Fibroblast of lung (primary cell): ENCODE results near the gene NCOA7. TPM values are rescaled to one million over a fixed set of nuclear protein-coding genes. Genes with fewer than 3 reads are reported as not detected.

Experiments used
- DNase-seq, 2 donors: peaks; one replicate each; pipeline versions ENCODE4 v3.0.0 to v3.0.0-alpha.2; 2010; ENCODE audit warnings: low read depth in 2 of 2
- H2AFZ ChIP-seq: 2 replicates; pipeline ENCODE4 v1.5.1; 2012; ENCODE audit warnings: low read length, control low read depth, inconsistent platforms
- H3K27ac ChIP-seq: 2 replicates; pipeline ENCODE4 v1.5.1; 2011; ENCODE audit warnings: low read length, control low read depth; ENCODE audit not compliant: insufficient read depth
- H3K27me3 ChIP-seq: 2 replicates; pipeline ENCODE4 v1.5.1; 2011; ENCODE audit warnings: mild to moderate bottlenecking, low read length; ENCODE audit not compliant: control insufficient read depth, insufficient read depth
- H3K36me3 ChIP-seq: 2 replicates; pipeline ENCODE4 v1.5.1; 2011; ENCODE audit warnings: low read length; ENCODE audit not compliant: control insufficient read depth, insufficient read depth
- H3K4me1 ChIP-seq: 2 replicates; pipeline ENCODE4 v1.5.1; 2011; ENCODE audit warnings: low read length; ENCODE audit not compliant: control insufficient read depth, insufficient read depth; ENCODE audit errors: extremely low read depth
- H3K4me2 ChIP-seq: 2 replicates; pipeline ENCODE4 v1.5.1; 2011; ENCODE audit warnings: low read length, control low read depth; ENCODE audit not compliant: insufficient read depth; ENCODE audit errors: extremely low read depth
- H3K4me3 ChIP-seq, 4 experiments: fragments of 200-600 bp in 1 of 4; sonication (generic) in 1 of 4; replicated peaks in 1 of 4; 2 replicates each; pipeline ENCODE4 v1.5.1; 2011 to 2016; ENCODE audit warnings: low read length in 4 of 4, low read depth in 3 of 4, mild to moderate bottlenecking in 3 of 4, control low read depth in 2 of 4, inconsistent platforms in 1 of 4, mixed read lengths in 1 of 4; ENCODE audit not compliant: insufficient read depth in 1 of 4; ENCODE audit errors: control extremely low read depth in 1 of 4
- H3K79me2 ChIP-seq: 2 replicates; pipeline ENCODE4 v1.5.1; 2012; ENCODE audit warnings: mild to moderate bottlenecking, low read length, inconsistent platforms; ENCODE audit not compliant: control insufficient read depth, insufficient read depth
- H3K9ac ChIP-seq: 2 replicates; pipeline ENCODE4 v1.5.1; 2011; ENCODE audit warnings: mild to moderate bottlenecking, low read length, control low read depth; ENCODE audit not compliant: insufficient read depth
- H3K9me3 ChIP-seq: 2 replicates; pipeline ENCODE4 v1.5.1; 2012; ENCODE audit warnings: low read depth, low read length; ENCODE audit not compliant: control insufficient read depth, insufficient read depth
- H4K20me1 ChIP-seq: 2 replicates; pipeline ENCODE4 v1.5.1; 2011; ENCODE audit warnings: low read length; ENCODE audit not compliant: control insufficient read depth, insufficient read depth; ENCODE audit errors: extremely low read depth
- CTCF ChIP-seq, 2 donors: IDR thresholded peaks in 1 of 2; conservative IDR thresholded peaks in 1 of 2; 1 replicate in 1 of 2; 2 replicates in 1 of 2; pipeline ENCODE4 v1.5.1; 2011 to 2012; ENCODE audit warnings: low read length in 2 of 2, control low read depth in 1 of 2, inconsistent platforms in 1 of 2, low read depth in 1 of 2, mild to moderate bottlenecking in 1 of 2
- EZH2 ChIP-seq: IDR thresholded peaks from 2 replicates; pipeline ENCODE4 v1.5.1; 2012; ENCODE audit warnings: low read length, control low read depth, mild to moderate bottlenecking; ENCODE audit errors: missing control alignments
- polyA plus RNA-seq, 2 donors: library from polyadenylated mRNA; depleted of rRNA in 1 of 2; stranded (reverse) in 1 of 2; unstranded in 1 of 2; fragments of >200 nt; gene quantifications; 2 replicates each; pipeline ENCODE4 v1.2.1, GENCODE V29; 2011 to 2012; ENCODE audit warnings: missing spikeins in 1 of 2
- total RNA-seq: library from RNA; depleted of rRNA; stranded (reverse); fragments of >200 nt; gene quantifications from 2 replicates; pipeline ENCODE4 v1.2.1, GENCODE V29; 2014

NCOA7 gene
- total and polyA plus RNA-seq, 2 donors (not counting 1 experiment from before 2014, with no cell fraction given), result 13.7 to 49.9 TPM

DNA sequence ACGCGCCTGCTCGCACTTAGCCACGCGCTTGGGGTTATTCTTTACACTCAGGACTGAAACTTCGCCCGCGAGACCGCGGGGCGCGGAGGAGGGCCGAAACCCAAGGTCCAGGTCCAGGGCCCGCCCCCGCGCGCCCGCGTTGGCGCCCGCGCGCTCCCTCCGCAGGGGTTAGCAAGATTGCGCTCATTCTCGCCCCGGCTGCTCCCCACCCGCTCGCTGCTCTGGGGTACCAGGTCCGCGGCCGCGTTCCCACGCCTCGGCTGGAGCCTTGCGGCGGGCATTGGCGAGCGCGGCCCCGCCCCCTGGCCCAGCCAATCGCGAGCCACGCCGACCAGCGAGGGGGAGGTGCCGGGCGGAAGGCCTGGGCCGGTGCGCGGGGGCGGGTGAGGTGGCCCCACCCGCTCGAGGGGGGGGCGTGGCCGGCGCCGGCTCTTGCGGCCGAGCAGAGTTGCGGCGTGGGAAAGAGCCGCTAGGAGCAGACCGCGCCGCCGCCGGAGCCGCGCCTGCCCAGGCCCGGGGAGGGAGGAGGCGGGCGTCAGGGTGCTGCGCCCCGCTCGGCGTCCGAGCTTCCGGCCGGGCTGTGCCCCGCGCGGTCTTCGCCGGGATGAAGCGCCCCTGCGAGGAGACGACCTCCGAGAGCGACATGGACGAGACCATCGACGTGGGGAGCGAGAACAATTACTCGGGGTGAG is 41.4 kb upstream of the NCOA7 start, which contains the start of gene HEY2:
TSS of gene HEY2 (plus strand) at position 460 of the 692 bp plus-strand sequence. CDS start at position 605, 145 bp downstream.
- Histone ChIP-seq H3K27me3 (peaks cover 48% of the 10 kb centered on the region), H3K4me2 (peak within 1 kb of the TSS; percentile 81), H3K27ac (no peak within 1 kb of the TSS), H3K9ac (no peak within 1 kb of the TSS), H3K4me1 (peaks cover 10% of the 10 kb centered on the region), H3K9me3 (no peaks in the 10 kb centered on the region), H3K79me2 (no peaks in the 10 kb centered on the region), H4K20me1 (no peaks in the 10 kb centered on the region), H3K4me3 (peak within 1 kb of the TSS; percentile 60 to 70 (median 62)), H2AFZ (peak within 1 kb of the TSS; percentile 74), H3K36me3 (no peaks in the 10 kb centered on the region)
- TF ChIP-seq CTCF (conservative IDR thresholded peaks at IDR 0.05 in 1 of 2, IDR thresholded peaks at IDR 0.05 in 1 of 2; ENCODE audit: low read depth in 1 of 2, low read length in 2 of 2) (no peak), EZH2 (no peak)
- peak; percentile 78 to 83 for DNase-seq

- Histone ChIP-seq H4K20me1 (no peaks in the 10 kb centered on the region), H3K9ac (no peak overlapping the region), H3K36me3 (no peaks in the 10 kb centered on the region), H3K27ac (no peak overlapping the region), H2AFZ (peak overlapping the region; percentile 12), H3K27me3 (peaks cover 48% of the 10 kb centered on the region), H3K79me2 (no peaks in the 10 kb centered on the region), H3K9me3 (no peaks in the 10 kb centered on the region), H3K4me1 (peaks cover 10% of the 10 kb centered on the region), H3K4me3 (peak overlapping the region; percentile 32 to 70 (median 52)), H3K4me2 (peak overlapping the region; percentile 81)
- DNase-seq, result no peak
- TF ChIP-seq CTCF (conservative IDR thresholded peaks at IDR 0.05 in 1 of 2, IDR thresholded peaks at IDR 0.05 in 1 of 2; ENCODE audit: low read depth in 1 of 2, low read length in 2 of 2) (no peak), EZH2 (peak; percentile 68)
These were observed 40.7 kb upstream of the NCOA7 start for GRCh38 chr6:125749865-125750691.

DNA sequence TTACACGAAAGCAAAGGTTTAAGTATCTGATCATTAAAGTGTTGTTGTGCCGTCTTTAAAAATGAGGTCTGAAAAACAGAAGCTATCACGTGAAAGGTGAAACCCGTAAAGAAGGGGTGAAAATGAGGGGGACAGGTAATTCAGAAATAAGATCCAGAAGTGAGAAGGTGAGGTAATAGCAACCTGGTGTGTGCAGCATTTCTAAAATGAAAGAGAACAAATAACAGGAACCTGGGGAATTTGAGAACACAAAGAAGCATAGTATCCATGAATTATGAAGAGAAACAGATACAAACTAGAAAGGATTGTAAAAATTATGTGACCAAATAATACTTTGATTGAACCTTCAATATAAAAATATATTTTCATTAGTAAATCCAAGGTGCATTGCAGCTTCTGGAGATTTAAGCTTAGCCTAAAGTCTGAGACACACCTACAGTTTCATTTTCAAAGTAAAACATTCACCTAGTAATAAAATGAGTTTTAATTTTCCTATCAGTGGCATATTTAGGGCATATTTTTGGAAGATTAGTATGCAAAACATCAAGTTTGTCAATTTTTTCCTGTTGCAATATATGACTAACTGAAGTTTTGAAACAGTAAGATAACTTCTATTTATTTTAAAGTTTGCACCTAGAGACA is 39.9 kb upstream of the NCOA7 start:
- no peaks in the 10 kb centered on the region for H3K9me3 ChIP-seq
- H3K27ac ChIP-seq, result no peak overlapping the region
- no peak overlapping the region for H3K4me2 ChIP-seq
- H3K27me3 ChIP-seq, result peaks cover 48% of the 10 kb centered on the region
- no peak overlapping the region for H3K4me3 ChIP-seq
- H3K9ac ChIP-seq, result no peak overlapping the region
- no peaks in the 10 kb centered on the region for H3K79me2 ChIP-seq
- TF ChIP-seq EZH2 (no peak), CTCF (conservative IDR thresholded peaks at IDR 0.05 in 1 of 2, IDR thresholded peaks at IDR 0.05 in 1 of 2; ENCODE audit: low read depth in 1 of 2, low read length in 2 of 2) (no peak)
- DNase-seq, result no peak
- H4K20me1 ChIP-seq, result no peaks in the 10 kb centered on the region
- H3K36me3 ChIP-seq, result no peaks in the 10 kb centered on the region
- H3K4me1 ChIP-seq, result peaks cover 10% of the 10 kb centered on the region
- no peak overlapping the region for H2AFZ ChIP-seq
